Right kidney (tissue), 9 donors: Measurements from ENCODE around the gene SELENON.

Experiments used
- DNase-seq: peaks from one replicate; pipeline ENCODE4 v3.0.0-alpha.2; 2016
- long read RNA-seq, 8 donors: transcript quantifications; one replicate each; lab custom pipeline, GENCODE V29; 2026

The SELENON gene
- long read RNA-seq, donor 1, full-length matches to known transcripts, result 10 of 10 reads
- long read RNA-seq, donor 1, partial matches to known transcripts, result 0 of 10 reads
- long read RNA-seq, donor 1, other reads (novel, unspliced or antisense), result 0 of 10 reads
- long read RNA-seq, donor 2, full-length matches to known transcripts, result 7 of 7 reads
- long read RNA-seq, donor 2, partial matches to known transcripts, result 0 of 7 reads
- long read RNA-seq, donor 2, other reads (novel, unspliced or antisense), result 0 of 7 reads
- long read RNA-seq, donor 3, full-length matches to known transcripts, result 11 of 11 reads
- long read RNA-seq, donor 3, partial matches to known transcripts, result 0 of 11 reads
- long read RNA-seq, donor 3, other reads (novel, unspliced or antisense), result 0 of 11 reads
- long read RNA-seq, donor 4, full-length matches to known transcripts, result 13 of 13 reads
- long read RNA-seq, donor 4, partial matches to known transcripts, result 0 of 13 reads
- long read RNA-seq, donor 4, other reads (novel, unspliced or antisense), result 0 of 13 reads
- long read RNA-seq, donor 5, full-length matches to known transcripts, result 11 of 11 reads
- long read RNA-seq, donor 5, partial matches to known transcripts, result 0 of 11 reads
- long read RNA-seq, donor 5, other reads (novel, unspliced or antisense), result 0 of 11 reads
- long read RNA-seq, donor 6, full-length matches to known transcripts, result 17 of 17 reads
- long read RNA-seq, donor 6, partial matches to known transcripts, result 0 of 17 reads
- long read RNA-seq, donor 6, other reads (novel, unspliced or antisense), result 0 of 17 reads
- long read RNA-seq, donor 7, full-length matches to known transcripts, result 23 of 43 reads
- long read RNA-seq, donor 7, partial matches to known transcripts, result 20 of 43 reads
- long read RNA-seq, donor 7, other reads (novel, unspliced or antisense), result 0 of 43 reads
- long read RNA-seq, donor 8, full-length matches to known transcripts, result 25 of 25 reads
- long read RNA-seq, donor 8, partial matches to known transcripts, result 0 of 25 reads
- long read RNA-seq, donor 8, other reads (novel, unspliced or antisense), result 0 of 25 reads

GRCh38 chr1:25799935-25800702 lies at the start of gene SELENON:
SELENON (plus strand) TSS chr1:25800193; CDS start chr1:25800231, 38 bp downstream.
- DNase-seq, result no peak

GRCh38 chr1:25750923-25751605 lies 48.9 kb upstream of the SELENON start:
- DNase-seq, result no peak

- DNase-seq, result no peak
These were observed 45.4 kb upstream of the SELENON start for GRCh38 chr1:25754470-25755181.

GRCh38 chr1:25755475-25756125 lies 44.4 kb upstream of the SELENON start:
- DNase-seq, result no peak

GRCh38 chr1:25756215-25756614 lies 43.8 kb upstream of the SELENON start:
- no peak for DNase-seq

GRCh38 chr1:25757151-25757845 lies 42.7 kb upstream of the SELENON start:
- DNase-seq, result no peak

- no peak for DNase-seq
These were observed 42.2 kb upstream of the SELENON start for GRCh38 chr1:25757846-25758185.

- no peak for DNase-seq
These were observed 41.4 kb upstream of the SELENON start for GRCh38 chr1:25758466-25759070.

GRCh38 chr1:25760122-25760719 lies 39.8 kb upstream of the SELENON start:
- DNase-seq, result no peak

GRCh38 chr1:25760871-25761270 lies 39.1 kb upstream of the SELENON start:
- no peak for DNase-seq

- DNase-seq, result no peak
These were observed 36.5 kb upstream of the SELENON start for GRCh38 chr1:25763493-25763892.

- DNase-seq, result no peak
These were observed 34.7 kb upstream of the SELENON start for GRCh38 chr1:25765136-25765922.

GRCh38 chr1:25765923-25766589 lies 33.9 kb upstream of the SELENON start:
- DNase-seq, result no peak

- no peak for DNase-seq
These were observed 33.1 kb upstream of the SELENON start for GRCh38 chr1:25766721-25767436.

GRCh38 chr1:25767437-25767770 lies 32.6 kb upstream of the SELENON start:
- DNase-seq, result no peak

- no peak for DNase-seq
These were observed 31.0 kb upstream of the SELENON start for GRCh38 chr1:25768999-25769398.
